Activated naive CD4-positive, alpha-beta T cell treated with anti-CD3 and anti-CD28 coated beads for 36 hours (primary cell): ENCODE measurements around the gene PLCB4. TPM values are rescaled to one million over a fixed set of nuclear protein-coding genes. Genes with fewer than 3 reads are reported as not detected.

ENCODE experiments used
- CTCF ChIA-PET: fragments of 350-600 bp; sonication (Branson Sonifier 250); formaldehyde crosslinking; loops from one replicate; lab custom pipeline; 2021; ENCODE audit warnings: antibody characterized with exemption; lab: Charles Lee
- DNase-seq: peaks from one replicate; pipeline ENCODE4 v3.0.0-alpha.2; 2020
- H3K27ac Mint-ChIP-seq: one replicate; pipeline ENCODE4 v1.8.0; 2021; ENCODE audit warnings: mild to moderate bottlenecking, mixed read lengths
- H3K27me3 Mint-ChIP-seq: one replicate; pipeline ENCODE4 v1.8.0; 2021; ENCODE audit warnings: low read depth, mixed read lengths
- H3K36me3 Mint-ChIP-seq: one replicate; pipeline ENCODE4 v1.8.0; 2021; ENCODE audit warnings: low read depth, mixed read lengths
- H3K4me1 Mint-ChIP-seq: one replicate; pipeline ENCODE4 v1.8.0; 2021; ENCODE audit warnings: low read depth, mixed read lengths
- H3K4me3 Mint-ChIP-seq: one replicate; pipeline ENCODE4 v1.8.0; 2021; ENCODE audit warnings: mild to moderate bottlenecking, moderate library complexity, mixed read lengths
- H3K9me3 Mint-ChIP-seq: one replicate; pipeline ENCODE4 v1.8.0; 2021; ENCODE audit warnings: mixed read lengths
- intact Hi-C: fragments of 100-400 bp; cut with micrococcal nuclease; formaldehyde crosslinking; loops from one replicate; pipeline ENCODE4 v1.15.1; 2023
- total RNA-seq, 2 experiments: library from RNA; stranded (reverse); gene quantifications; one replicate each; pipeline ENCODE4 v1.2.3, GENCODE V29; 2021

Gene PLCB4
- total RNA-seq, 2 experiments from 2014 or later = not detected

DNA sequence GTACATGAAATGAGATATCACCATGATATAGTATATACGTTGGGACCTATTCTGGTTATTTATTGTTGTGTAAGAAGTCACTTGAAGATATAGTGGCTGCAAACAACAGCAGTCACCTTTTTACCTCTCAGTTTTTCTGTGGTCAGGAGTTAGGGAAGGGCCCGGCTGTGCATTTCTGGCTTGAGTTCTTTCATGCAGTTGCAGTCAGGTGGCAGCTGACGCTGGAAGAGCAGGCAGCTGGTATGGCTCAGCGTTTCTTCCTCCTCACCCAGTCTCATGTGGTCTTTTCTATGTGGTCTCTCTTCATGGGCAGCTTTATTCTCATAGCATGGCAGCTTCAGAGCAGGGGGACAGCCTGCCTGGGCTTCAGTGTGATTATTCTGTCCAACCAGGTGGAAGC lies 154.4 kb downstream of the PLCB4 start:
- intact Hi-C loops = no loop called here
- Mint-ChIP-seq H3K27ac (no peak overlapping the region), H3K4me1 (no peaks in the 10 kb centered on the region), H3K9me3 (peaks cover 2% of the 10 kb centered on the region), H3K27me3 (peaks cover 2% of the 10 kb centered on the region), H3K36me3 (no peaks in the 10 kb centered on the region), H3K4me3 (no peak overlapping the region)
- CTCF ChIA-PET = no interaction called here
- no peak for DNase-seq

DNA sequence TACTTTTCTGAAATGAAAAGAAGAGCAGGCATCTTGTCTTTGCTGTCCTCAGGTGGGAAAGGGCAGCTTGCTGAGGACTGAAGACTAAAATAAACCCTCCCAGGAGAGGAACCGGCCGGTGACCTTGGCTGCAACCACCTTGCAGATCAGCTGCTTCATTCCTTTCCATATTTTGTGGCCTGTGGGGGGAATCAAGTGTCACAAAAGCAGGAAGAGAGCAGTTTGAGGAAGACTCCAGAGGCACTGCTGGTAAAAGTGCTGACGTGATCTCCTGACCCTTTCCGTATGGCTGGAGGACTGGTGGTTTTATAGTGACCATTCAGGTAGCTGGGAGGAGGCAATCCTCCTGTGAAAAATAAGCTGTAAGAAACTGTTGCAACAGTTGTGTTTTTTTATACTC lies 157.0 kb downstream of the PLCB4 start:
- DNase-seq = no peak
- intact Hi-C loops = no loop called here
- H3K27me3 Mint-ChIP-seq = peaks cover 2% of the 10 kb centered on the region
- H3K9me3 Mint-ChIP-seq = peaks cover under 1% of the 10 kb centered on the region
- H3K4me1 Mint-ChIP-seq = no peaks in the 10 kb centered on the region
- no peaks in the 10 kb centered on the region for H3K36me3 Mint-ChIP-seq
- H3K4me3 Mint-ChIP-seq = no peak overlapping the region
- CTCF ChIA-PET = no interaction called here
- no peak overlapping the region for H3K27ac Mint-ChIP-seq

DNA sequence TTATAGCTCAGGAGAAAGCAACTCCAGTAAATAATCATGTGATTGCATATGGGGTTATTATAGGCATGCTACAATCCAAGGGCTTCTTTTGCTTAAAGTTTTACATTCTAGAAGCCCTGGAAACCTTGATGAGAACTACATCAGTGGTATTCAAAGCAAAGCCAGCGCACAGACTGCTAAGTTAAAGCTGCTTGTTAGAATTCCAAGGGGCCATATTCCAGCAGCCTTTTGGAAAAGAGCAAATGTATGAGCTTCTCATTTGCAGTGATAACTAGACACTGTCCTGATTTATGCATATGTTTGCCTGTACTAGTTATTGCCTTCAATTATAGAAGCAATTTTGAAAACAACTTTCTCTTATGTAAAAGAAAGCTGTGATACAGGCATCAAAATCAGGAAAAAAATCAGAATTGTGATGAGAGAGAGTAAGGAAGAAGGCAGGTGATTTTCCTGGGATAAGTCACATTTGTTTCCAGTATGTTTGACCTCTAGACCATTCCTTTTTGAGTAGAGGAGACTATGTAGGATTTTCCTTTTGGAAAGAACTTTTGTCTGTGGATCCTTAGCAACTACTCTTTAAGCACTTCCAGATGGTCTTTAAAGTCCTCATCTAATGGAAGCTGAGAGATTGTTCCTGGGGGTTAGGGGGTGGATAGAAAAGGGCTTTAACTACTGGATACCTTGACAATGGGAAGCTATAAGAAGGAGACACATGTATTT lies 159.2 kb downstream of the PLCB4 start:
- Mint-ChIP-seq H3K36me3 (no peaks in the 10 kb centered on the region), H3K27me3 (peaks cover 2% of the 10 kb centered on the region), H3K4me3 (no peak overlapping the region), H3K4me1 (no peaks in the 10 kb centered on the region), H3K9me3 (no peaks in the 10 kb centered on the region), H3K27ac (no peak overlapping the region)
- CTCF ChIA-PET = no interaction called here
- intact Hi-C loops = no loop called here
- no peak for DNase-seq

DNA sequence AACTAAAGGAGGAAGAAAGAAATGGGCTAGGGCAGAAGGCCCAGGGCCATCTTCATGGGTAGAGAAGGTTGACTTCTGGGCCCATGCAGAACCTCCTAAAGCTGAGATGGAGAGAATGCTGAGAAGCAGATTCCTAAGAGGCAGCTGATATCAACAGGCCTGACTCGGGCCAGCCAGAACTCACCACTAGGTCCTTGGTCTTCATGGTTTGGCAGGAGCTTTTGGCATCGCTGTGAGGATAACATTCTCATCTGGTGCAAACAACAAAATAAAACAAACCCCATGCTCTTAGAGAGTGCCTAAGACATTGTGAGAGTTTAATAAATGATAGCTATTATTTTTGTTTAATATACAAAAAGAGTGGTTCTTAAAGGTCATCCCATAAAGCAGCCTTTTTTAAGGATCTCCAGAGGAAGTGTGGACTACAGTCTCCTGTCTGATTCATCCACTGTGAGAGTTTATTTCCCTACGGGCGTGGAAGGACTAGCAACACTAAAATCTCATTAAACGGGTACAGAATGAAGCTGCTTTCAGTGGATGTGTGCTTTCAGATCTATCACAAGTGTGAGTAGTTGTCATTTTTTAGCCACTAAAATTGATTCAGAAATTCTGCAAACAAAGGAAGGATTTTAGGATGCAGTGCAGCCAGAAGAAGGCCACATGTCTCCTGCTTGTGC lies 160.0 kb downstream of the PLCB4 start:
- Mint-ChIP-seq H3K9me3 (no peaks in the 10 kb centered on the region), H3K27ac (no peak overlapping the region), H3K36me3 (no peaks in the 10 kb centered on the region), H3K4me1 (no peaks in the 10 kb centered on the region), H3K27me3 (no peaks in the 10 kb centered on the region), H3K4me3 (no peak overlapping the region)
- intact Hi-C loops = no loop called here
- no peak for DNase-seq
- CTCF ChIA-PET = no interaction called here

DNA sequence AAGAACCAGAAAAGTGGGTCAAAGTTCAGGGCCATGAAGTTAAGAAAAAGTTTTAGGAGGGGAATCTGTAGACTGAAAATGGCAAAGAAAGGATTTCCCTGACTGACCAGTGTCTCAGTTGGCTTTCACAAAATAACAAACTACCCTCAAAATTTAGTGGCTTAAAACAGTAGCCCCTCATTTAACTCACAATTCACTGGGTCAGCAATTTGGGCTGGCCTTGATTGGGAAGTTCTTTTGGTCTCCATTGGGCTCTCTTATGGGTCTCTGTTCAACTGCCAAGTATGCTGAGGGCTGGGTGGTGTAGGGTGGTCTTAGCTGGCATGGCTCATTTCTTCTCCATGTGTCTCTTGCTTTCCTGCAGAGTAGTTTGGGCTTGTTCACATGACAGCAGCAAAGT lies 161.5 kb downstream of the PLCB4 start:
- intact Hi-C loops = no loop called here
- Mint-ChIP-seq H3K36me3 (no peaks in the 10 kb centered on the region), H3K9me3 (no peaks in the 10 kb centered on the region), H3K4me3 (no peak overlapping the region), H3K4me1 (no peaks in the 10 kb centered on the region), H3K27ac (no peak overlapping the region), H3K27me3 (no peaks in the 10 kb centered on the region)
- CTCF ChIA-PET = no interaction called here
- DNase-seq = no peak

DNA sequence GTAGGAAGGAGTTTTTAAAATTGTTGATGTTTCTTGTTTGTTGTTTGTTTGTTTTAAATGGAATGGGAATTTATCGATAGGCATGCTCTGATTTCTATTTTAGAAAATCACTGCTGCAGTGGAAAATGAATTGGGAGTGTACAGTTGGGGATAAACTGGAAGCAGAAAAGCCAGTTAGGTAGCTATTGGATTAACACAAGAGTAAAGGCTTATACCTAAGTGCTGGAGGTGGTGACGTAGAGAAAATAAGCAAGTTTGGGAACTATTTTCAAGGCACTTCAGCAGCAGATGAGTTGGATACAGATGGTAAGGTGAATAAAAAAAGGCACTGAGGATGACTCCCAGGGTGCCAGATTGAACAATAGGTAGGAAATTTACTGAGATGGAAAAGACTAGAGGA lies 164.9 kb downstream of the PLCB4 start:
- Mint-ChIP-seq H3K9me3 (no peaks in the 10 kb centered on the region), H3K27me3 (no peaks in the 10 kb centered on the region), H3K4me3 (no peak overlapping the region), H3K27ac (no peak overlapping the region), H3K4me1 (no peaks in the 10 kb centered on the region), H3K36me3 (no peaks in the 10 kb centered on the region)
- CTCF ChIA-PET = no interaction called here
- intact Hi-C loops = no loop called here
- no peak for DNase-seq

DNA sequence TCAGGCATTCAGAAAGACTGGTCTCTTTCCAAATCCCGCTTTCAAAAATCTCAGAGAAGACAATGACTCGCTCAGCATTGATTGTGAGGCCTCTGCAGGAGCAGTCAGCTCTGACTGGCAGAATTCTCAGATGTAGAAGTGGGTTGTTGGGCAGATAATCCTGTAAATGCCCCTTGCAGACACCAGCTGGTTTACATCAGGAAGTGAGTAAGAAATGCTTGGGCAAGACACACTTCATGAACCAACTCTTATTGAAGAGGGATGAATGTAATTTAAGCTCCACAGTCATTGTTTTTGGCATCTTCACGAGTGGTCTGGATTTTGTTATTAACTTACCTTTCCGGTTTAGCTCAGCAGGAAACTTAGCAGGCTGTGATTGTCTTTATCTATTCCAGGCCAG lies 166.6 kb downstream of the PLCB4 start:
- DNase-seq = no peak
- CTCF ChIA-PET = no interaction called here
- no peaks in the 10 kb centered on the region for H3K36me3 Mint-ChIP-seq
- intact Hi-C loops = no loop called here
- H3K4me1 Mint-ChIP-seq = no peaks in the 10 kb centered on the region
- no peaks in the 10 kb centered on the region for H3K27me3 Mint-ChIP-seq
- H3K4me3 Mint-ChIP-seq = no peak overlapping the region
- no peaks in the 10 kb centered on the region for H3K9me3 Mint-ChIP-seq
- no peak overlapping the region for H3K27ac Mint-ChIP-seq

DNA sequence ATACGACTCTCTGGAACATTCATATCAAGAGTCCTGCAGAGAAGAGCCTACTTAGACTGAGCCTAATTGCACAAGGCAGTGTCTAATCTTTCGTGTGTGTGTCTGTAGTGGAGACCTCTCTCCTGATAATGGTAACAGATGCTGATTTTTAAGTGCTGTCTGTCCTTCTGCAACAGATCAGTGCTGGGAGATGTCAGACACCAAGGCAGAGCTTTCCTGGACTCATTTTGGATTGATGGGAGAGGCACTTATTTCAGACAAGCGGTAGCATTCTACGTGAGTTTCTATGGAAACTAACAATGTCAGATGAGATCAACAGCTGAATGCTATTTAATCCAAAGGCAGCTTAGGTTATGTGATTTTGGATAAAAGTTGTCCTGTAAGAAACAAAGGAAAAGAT lies 167.6 kb downstream of the PLCB4 start:
- H3K4me1 Mint-ChIP-seq = no peaks in the 10 kb centered on the region
- no peaks in the 10 kb centered on the region for H3K9me3 Mint-ChIP-seq
- no peak overlapping the region for H3K27ac Mint-ChIP-seq
- DNase-seq = no peak
- H3K4me3 Mint-ChIP-seq = no peak overlapping the region
- no peaks in the 10 kb centered on the region for H3K36me3 Mint-ChIP-seq
- no peaks in the 10 kb centered on the region for H3K27me3 Mint-ChIP-seq
- CTCF ChIA-PET = no interaction called here
- intact Hi-C loops = no loop called here

DNA sequence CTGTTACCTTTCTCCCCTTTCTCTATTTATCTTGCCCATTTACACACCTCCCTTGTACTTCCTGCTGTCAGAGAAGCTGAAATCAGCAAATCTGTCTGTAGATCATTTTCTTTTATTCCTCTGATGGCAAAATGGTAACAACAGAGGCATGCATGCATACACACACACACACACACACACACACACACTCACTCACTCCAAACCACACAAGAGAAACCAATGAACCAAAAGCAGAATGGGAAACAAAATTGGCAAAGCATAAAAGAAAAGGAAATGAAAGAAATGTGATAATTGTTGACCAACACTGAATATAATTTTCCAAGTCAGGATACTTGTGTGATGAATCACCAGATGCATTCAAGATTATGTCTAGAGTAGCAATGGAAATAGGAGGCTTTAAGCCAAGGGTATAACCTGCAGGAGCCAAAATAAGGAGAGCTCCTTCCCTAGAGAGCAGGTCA lies 172.4 kb downstream of the PLCB4 start:
- Mint-ChIP-seq H3K4me3 (no peak overlapping the region), H3K27me3 (no peaks in the 10 kb centered on the region), H3K27ac (no peak overlapping the region), H3K4me1 (no peaks in the 10 kb centered on the region), H3K36me3 (no peaks in the 10 kb centered on the region), H3K9me3 (no peaks in the 10 kb centered on the region)
- CTCF ChIA-PET = interaction anchor here (1.2 kb wide), 1 partner anchor 388 kb away, joined by 3 read pairs; no protein-coding TSS in a partner anchor
- no peak for DNase-seq
- intact Hi-C loops = no loop called here

DNA sequence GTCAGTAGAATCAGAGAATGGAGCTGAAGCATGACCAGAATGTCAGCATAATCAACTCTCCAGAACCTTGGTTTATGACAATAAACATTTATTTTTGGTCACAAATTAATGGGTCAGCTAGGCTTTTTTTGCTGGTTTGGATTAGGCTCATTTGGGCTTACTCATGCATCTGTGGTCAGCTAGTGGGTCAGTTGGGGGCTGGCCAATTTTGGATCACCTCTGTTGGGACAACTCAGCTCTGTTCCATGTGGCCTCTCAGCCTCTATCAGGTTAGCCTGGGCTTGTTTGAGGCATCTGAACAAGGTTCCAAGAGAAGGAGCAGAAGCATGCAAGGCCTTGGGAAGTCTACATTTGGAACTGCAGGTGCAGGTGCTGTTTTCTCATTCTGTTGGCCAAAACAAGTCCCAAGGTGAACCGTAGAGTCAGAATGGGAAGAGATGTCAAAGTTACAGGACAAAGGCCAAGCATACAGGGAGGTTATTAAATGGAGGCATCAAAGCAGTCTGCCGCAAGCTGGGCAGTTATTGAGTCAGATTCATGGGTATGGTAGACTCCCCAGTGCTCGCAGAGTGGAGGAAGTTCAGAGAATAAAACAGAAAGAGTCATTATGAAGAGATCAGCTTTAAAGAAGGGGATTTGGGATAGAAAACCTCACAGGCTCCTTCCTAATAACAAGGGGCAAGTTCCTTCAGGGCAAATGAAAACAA lies 173.0 kb downstream of the PLCB4 start:
- no peaks in the 10 kb centered on the region for H3K9me3 Mint-ChIP-seq
- CTCF ChIA-PET = interaction anchor here (1.2 kb wide), 1 partner anchor 389 kb away, joined by 3 read pairs; no protein-coding TSS in a partner anchor
- intact Hi-C loops = no loop called here
- H3K27me3 Mint-ChIP-seq = no peaks in the 10 kb centered on the region
- H3K4me3 Mint-ChIP-seq = no peak overlapping the region
- DNase-seq = no peak
- no peak overlapping the region for H3K27ac Mint-ChIP-seq
- no peaks in the 10 kb centered on the region for H3K36me3 Mint-ChIP-seq
- no peaks in the 10 kb centered on the region for H3K4me1 Mint-ChIP-seq

DNA sequence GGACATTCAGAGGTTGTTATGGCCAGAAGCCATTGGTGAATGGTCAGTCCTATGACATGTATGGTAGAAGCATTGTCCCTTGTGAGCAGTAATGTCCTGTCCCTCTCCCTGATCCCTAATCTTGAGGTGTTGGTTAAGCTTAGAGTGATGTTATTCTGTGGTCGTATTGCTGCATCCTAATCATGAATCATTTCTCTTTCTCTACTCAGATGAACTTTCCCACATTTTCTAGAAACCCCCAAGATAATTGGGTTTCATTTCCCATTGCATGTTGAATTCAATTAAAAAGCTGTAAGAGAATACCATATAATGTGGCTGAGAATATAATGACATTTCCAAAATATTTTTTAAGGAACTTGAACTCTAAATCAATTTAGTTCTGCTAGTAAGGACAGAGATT lies 175.1 kb downstream of the PLCB4 start:
- intact Hi-C loops = no loop called here
- Mint-ChIP-seq H3K27me3 (no peaks in the 10 kb centered on the region), H3K9me3 (no peaks in the 10 kb centered on the region), H3K4me3 (no peak overlapping the region), H3K4me1 (no peaks in the 10 kb centered on the region), H3K36me3 (no peaks in the 10 kb centered on the region), H3K27ac (no peak overlapping the region)
- DNase-seq = no peak
- CTCF ChIA-PET = no interaction called here

DNA sequence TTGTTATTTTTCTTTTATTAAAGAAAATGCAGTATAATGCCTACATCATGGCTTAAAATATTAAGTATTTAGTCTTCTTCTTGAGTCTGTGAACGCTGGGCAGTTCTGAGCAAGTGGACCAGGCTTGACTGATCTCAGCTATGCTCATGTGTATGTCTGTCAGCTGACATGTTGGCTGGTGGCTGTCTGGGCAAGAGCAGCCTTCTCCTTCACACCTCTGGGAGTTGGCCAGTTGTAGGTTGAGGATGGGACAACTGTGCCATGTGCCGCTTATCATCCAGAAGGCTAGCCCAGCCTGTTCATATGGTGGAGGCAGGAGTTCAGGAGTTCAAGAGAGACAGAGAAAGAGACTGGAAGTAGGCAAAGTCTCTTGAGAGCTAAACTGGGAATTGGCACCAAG lies 175.9 kb downstream of the PLCB4 start:
- H3K27me3 Mint-ChIP-seq = no peaks in the 10 kb centered on the region
- no peak for DNase-seq
- intact Hi-C loops = no loop called here
- no peaks in the 10 kb centered on the region for H3K36me3 Mint-ChIP-seq
- no peak overlapping the region for H3K27ac Mint-ChIP-seq
- CTCF ChIA-PET = interaction anchor here (0.6 kb wide), 1 partner anchor 391 kb away, joined by 3 read pairs; no protein-coding TSS in a partner anchor
- H3K9me3 Mint-ChIP-seq = no peaks in the 10 kb centered on the region
- H3K4me1 Mint-ChIP-seq = no peaks in the 10 kb centered on the region
- no peak overlapping the region for H3K4me3 Mint-ChIP-seq
